Measurements from ENCODE around the gene UNC50.

Gene UNC50

DNA sequence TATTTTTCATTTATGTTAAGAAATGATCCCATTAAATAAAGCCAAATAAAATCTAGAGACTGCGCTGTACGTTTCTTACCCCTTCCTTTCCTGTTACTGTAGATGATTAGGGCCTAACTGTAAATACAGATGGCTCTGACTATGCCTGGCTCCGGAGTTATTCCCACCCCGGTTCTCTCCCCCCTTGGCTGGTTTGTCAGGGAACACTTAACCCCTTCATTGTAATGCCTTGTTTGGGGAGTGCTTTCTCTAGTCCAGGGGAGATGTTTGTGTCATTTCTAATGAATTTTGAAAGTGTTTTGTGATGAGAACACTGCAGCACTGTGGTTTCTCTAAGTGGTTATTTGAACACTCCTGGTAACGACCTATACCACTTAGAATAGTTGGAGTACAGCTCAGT is 8.8 kb downstream of the UNC50 start:
- H3K27ac ChIP-seq (ENCODE audit: low read depth, low read length) = no peak overlapping the region
- no peaks in the 10 kb centered on the region for H3K4me1 ChIP-seq (ENCODE audit: insufficient read depth, low read length)
- H3K4me3 ChIP-seq (ENCODE audit: low read depth in 1 of 2, low read length in 2 of 2) = no peak overlapping the region
- H3K9ac ChIP-seq (ENCODE audit: low read length) = no peak overlapping the region
- peaks cover 42% of the 10 kb centered on the region for H3K36me3 ChIP-seq (ENCODE audit: insufficient read depth, low read length)
- H3K9me3 ChIP-seq (ENCODE audit: low read length) = no peaks in the 10 kb centered on the region
- no peaks in the 10 kb centered on the region for H3K27me3 ChIP-seq (ENCODE audit: control insufficient read depth in 1 of 2, insufficient read depth in 2 of 2, low read length in 2 of 2)

DNA sequence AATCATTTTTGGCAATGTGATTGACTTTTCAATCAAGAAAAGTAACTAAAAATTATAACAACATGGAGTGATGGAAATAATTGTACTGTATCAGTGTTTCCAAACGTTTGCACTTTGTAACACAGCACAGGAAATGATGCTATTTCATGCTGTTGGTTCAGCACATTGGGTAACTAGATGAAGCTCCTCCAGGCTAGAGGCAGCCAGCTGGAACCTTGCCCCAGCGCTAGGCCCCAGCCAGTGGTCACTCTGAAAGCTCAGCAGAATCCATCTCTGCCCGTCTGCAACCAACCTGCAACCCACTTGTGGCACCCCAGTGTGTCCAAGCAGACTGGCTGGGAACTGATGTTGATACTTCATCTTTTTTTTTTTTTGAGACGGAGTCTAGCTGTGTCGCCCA is 15.3 kb downstream of the UNC50 start:
- Histone ChIP-seq H3K9me3 (ENCODE audit: low read length) (no peaks in the 10 kb centered on the region), H3K36me3 (ENCODE audit: insufficient read depth, low read length) (peaks cover 10% of the 10 kb centered on the region), H3K27me3 (ENCODE audit: control insufficient read depth in 1 of 2, insufficient read depth in 2 of 2, low read length in 2 of 2) (no peaks in the 10 kb centered on the region), H3K4me1 (ENCODE audit: insufficient read depth, low read length) (no peaks in the 10 kb centered on the region), H3K27ac (ENCODE audit: low read depth, low read length) (no peak overlapping the region), H3K4me3 (ENCODE audit: low read depth in 1 of 2, low read length in 2 of 2) (no peak overlapping the region), H3K9ac (ENCODE audit: low read length) (no peak overlapping the region)

DNA sequence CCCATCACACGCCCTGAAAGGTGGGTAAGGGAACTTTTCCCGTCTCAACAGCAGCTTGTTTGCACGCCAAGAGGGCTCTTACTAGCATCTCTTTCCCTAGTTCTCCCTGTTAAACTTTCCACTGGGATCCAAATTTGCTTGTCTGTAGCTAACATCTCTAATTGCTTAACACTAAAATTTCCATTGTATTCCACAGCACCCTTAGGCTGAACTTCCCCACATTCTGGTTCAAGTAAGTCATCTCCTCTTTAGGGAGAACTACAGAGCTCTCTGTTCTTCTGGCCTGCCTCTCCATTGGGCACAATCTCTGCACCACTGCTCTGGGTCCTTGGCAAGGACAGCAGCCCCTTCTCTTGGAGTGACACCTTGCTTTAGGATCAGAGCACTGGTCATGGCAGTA is 24.0 kb downstream of the UNC50 start:
- H3K9me3 ChIP-seq (ENCODE audit: low read length) = no peaks in the 10 kb centered on the region
- no peaks in the 10 kb centered on the region for H3K27me3 ChIP-seq (ENCODE audit: control insufficient read depth in 1 of 2, insufficient read depth in 2 of 2, low read length in 2 of 2)
- H3K36me3 ChIP-seq (ENCODE audit: insufficient read depth, low read length) = peaks cover 32% of the 10 kb centered on the region
- no peak overlapping the region for H3K27ac ChIP-seq (ENCODE audit: low read depth, low read length)
- H3K9ac ChIP-seq (ENCODE audit: low read length) = no peak overlapping the region
- no peak overlapping the region for H3K4me3 ChIP-seq (ENCODE audit: low read depth in 1 of 2, low read length in 2 of 2)
- no peaks in the 10 kb centered on the region for H3K4me1 ChIP-seq (ENCODE audit: insufficient read depth, low read length)

DNA sequence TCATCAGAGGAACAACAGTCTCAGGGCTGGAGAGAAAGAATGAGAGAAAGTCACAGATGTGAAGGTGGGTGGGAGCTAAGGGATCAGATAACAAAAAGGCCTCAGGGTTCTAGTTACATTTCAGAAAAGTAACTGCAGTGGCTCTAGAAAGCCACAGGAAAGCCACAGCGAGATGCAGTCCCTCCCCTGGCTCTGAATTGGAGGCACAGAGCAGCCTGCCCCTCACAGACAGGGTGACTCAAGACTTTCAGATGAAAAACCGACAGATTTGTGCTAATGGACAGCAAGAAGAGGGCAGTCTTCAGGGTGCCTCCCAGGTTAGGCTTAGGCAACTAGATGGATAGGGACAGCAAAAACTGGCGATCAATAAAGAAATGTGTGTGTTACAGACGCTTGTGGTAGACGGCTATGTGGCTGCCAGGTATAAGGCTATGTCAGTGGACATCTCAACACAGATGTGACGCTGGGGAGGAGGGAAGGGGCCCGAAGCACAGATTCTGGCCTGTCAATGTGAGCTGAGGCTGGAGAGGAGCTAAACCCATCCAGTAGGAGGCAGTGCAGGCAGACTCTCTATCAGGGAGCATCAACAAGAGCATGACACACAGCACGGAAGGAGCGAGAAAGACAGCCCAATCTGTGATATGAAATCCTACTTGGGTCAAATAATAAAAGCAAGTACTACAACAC is 26.2 kb downstream of the UNC50 start:
- no peaks in the 10 kb centered on the region for H3K27me3 ChIP-seq (ENCODE audit: control insufficient read depth in 1 of 2, insufficient read depth in 2 of 2, low read length in 2 of 2)
- H3K9ac ChIP-seq (ENCODE audit: low read length) = no peak overlapping the region
- H3K4me1 ChIP-seq (ENCODE audit: insufficient read depth, low read length) = no peaks in the 10 kb centered on the region
- H3K4me3 ChIP-seq (ENCODE audit: low read depth in 1 of 2, low read length in 2 of 2) = no peak overlapping the region
- H3K36me3 ChIP-seq (ENCODE audit: insufficient read depth, low read length) = peaks cover 33% of the 10 kb centered on the region
- no peak overlapping the region for H3K27ac ChIP-seq (ENCODE audit: low read depth, low read length)
- no peaks in the 10 kb centered on the region for H3K9me3 ChIP-seq (ENCODE audit: low read length)

DNA sequence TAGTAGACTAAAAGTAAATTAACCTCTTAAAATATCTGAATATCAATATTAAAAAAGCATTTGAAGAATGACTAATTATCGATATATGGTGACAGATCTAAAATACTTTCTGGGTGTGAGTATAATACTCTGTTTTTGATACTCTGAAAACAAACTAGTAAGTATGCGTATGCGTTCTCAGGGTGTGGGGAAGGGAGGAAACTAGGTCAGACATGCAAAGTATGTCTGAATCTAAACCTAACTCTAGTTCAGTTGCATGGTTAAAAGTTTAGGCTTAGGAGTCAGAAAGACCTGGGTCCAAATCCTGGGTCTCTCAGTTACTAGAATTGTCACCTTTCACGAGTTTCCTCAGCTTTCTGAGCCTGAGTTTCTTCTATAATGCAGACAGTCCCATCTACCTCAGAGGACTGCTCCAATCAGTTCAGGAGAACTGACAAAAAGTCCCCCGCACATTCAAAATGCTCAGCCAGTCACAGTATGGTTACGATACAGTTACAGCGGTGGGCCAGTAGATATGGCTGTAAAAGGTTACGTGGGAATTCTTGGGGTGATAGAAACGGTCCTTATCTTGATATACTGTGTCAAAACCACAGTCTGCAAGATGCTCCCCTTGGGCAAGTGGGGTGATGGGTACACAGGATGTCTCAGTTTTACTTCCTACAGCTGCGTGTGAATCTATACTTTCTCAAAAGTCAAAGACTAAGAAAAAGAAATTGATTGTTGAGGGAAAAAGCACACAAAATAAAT is 29.2 kb downstream of the UNC50 start:
- Histone ChIP-seq H3K4me1 (ENCODE audit: insufficient read depth, low read length) (no peaks in the 10 kb centered on the region), H3K36me3 (ENCODE audit: insufficient read depth, low read length) (peaks cover 29% of the 10 kb centered on the region), H3K27ac (ENCODE audit: low read depth, low read length) (no peak overlapping the region), H3K9me3 (ENCODE audit: low read length) (no peaks in the 10 kb centered on the region), H3K4me3 (ENCODE audit: low read depth in 1 of 2, low read length in 2 of 2) (no peak overlapping the region), H3K9ac (ENCODE audit: low read length) (no peak overlapping the region), H3K27me3 (ENCODE audit: control insufficient read depth in 1 of 2, insufficient read depth in 2 of 2, low read length in 2 of 2) (no peaks in the 10 kb centered on the region)

DNA sequence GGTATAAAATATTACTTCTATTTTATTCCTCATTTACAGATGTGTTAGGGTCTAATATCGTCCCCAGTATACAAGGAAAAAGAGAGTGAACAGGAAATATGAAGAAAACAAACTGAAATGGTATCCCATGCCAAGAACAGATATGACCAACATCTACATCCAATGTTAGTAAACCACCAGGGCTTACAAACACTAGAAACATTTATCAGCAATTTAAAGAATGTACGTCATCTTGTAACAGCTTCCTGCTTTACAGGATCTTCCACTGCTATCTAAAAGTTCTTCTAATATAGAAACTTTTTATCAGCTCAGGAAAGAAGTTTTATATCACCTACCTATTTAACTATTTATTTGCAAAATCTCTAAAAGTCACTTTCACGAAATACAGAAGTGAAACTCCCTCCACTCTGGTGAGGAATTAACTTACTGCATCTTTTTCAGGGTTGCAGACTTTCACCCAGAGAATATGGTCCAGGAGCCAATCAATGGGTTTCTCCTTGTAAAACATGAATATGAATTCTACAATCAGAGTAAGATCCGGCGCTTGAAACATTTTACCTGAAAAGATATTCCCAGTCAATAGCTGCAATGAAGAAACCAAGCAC is 35.2 kb downstream of the UNC50 start:
- Histone ChIP-seq H3K27me3 (ENCODE audit: control insufficient read depth in 1 of 2, insufficient read depth in 2 of 2, low read length in 2 of 2) (no peaks in the 10 kb centered on the region), H3K27ac (ENCODE audit: low read depth, low read length) (no peak overlapping the region), H3K9ac (ENCODE audit: low read length) (no peak overlapping the region), H3K36me3 (ENCODE audit: insufficient read depth, low read length) (peaks cover 8% of the 10 kb centered on the region), H3K4me1 (ENCODE audit: insufficient read depth, low read length) (no peaks in the 10 kb centered on the region), H3K4me3 (ENCODE audit: low read depth in 1 of 2, low read length in 2 of 2) (no peak overlapping the region), H3K9me3 (ENCODE audit: low read length) (no peaks in the 10 kb centered on the region)

DNA sequence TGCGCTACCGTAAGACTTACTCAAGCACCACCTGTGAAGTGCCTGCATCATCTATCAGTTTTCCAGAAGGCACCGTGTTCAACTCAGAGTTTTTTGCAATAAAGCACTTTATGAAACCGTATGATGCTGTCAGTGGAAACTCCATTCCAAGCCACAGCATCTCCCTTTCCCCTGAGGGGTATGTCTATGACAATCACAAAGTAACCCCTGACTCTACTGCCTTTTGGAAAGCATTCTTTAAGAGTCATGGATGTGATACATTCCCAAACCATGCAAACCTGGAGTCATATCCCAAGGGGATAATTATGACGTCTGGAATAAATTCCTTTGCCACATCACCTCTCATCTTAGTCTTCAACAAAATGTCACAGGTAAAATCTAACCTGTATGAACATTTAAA is 39.2 kb downstream of the UNC50 start:
- H3K27me3 ChIP-seq (ENCODE audit: control insufficient read depth in 1 of 2, insufficient read depth in 2 of 2, low read length in 2 of 2) = no peaks in the 10 kb centered on the region
- no peak overlapping the region for H3K27ac ChIP-seq (ENCODE audit: low read depth, low read length)
- H3K4me1 ChIP-seq (ENCODE audit: insufficient read depth, low read length) = no peaks in the 10 kb centered on the region
- no peaks in the 10 kb centered on the region for H3K9me3 ChIP-seq (ENCODE audit: low read length)
- H3K9ac ChIP-seq (ENCODE audit: low read length) = no peak overlapping the region
- H3K4me3 ChIP-seq (ENCODE audit: low read depth in 1 of 2, low read length in 2 of 2) = no peak overlapping the region
- no peaks in the 10 kb centered on the region for H3K36me3 ChIP-seq (ENCODE audit: insufficient read depth, low read length)

DNA sequence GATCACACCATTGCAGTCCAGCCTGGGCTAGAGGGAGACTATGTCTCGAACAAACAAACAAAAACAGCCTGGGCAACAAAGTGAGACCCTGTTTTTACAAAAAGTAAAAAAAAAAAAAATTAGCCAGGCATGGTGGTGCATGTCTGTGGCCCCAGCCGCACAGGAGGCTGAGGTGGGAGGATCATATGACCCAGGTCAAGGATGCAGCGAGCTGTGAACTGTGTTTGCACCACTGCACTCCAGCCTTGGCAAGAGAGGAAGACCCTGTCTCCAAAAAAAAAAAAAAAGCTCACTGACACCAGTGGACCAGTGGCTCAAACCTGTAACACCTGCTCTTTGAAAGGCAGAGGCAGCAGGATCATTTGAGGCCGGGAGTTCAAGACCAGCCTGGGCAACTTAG is 40.1 kb downstream of the UNC50 start:
- no peaks in the 10 kb centered on the region for H3K9me3 ChIP-seq (ENCODE audit: low read length)
- no peak overlapping the region for H3K9ac ChIP-seq (ENCODE audit: low read length)
- no peak overlapping the region for H3K27ac ChIP-seq (ENCODE audit: low read depth, low read length)
- no peaks in the 10 kb centered on the region for H3K36me3 ChIP-seq (ENCODE audit: insufficient read depth, low read length)
- no peaks in the 10 kb centered on the region for H3K27me3 ChIP-seq (ENCODE audit: control insufficient read depth in 1 of 2, insufficient read depth in 2 of 2, low read length in 2 of 2)
- no peak overlapping the region for H3K4me3 ChIP-seq (ENCODE audit: low read depth in 1 of 2, low read length in 2 of 2)
- no peaks in the 10 kb centered on the region for H3K4me1 ChIP-seq (ENCODE audit: insufficient read depth, low read length)

DNA sequence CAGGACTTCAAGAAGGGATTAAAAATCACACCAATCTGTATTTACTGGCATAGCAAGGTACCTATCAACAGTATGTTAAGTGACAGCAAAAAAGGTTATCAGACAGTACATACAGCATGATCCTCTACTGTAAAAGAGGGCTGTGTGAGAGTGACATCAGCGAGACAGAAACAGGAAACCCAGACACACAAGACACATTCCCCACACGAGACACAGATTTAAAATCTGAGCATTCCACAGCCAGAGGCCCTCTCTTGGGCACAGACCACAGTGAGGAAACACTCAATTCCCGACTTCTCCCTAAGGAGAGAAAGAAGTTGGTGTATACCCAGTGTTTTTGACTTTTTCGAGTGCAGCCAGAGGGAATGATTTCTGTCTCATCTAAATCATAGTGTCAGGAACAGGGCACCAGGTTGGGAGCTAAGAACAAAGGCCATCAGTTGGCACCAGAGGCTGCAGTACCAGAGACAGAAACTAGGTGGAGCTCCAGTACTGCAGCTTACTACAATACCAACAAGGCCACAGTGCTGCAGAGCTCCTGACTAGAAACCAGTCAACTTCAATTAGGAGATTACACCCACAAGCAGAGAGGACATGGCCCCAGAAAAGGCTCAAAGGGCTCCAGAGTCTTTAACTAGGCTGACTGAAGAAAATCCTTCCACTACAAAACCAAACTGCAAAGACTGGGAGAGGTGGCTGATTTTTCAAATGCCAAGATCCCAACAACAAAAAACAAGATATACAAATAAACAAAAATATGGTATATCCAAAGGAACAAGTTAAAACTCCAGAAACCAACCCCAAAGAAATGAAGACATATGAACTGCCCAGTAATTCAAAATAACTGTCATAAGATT is 41.0 kb downstream of the UNC50 start:
- Histone ChIP-seq H3K4me1 (ENCODE audit: insufficient read depth, low read length) (no peaks in the 10 kb centered on the region), H3K27me3 (ENCODE audit: control insufficient read depth in 1 of 2, insufficient read depth in 2 of 2, low read length in 2 of 2) (no peaks in the 10 kb centered on the region), H3K9ac (ENCODE audit: low read length) (no peak overlapping the region), H3K27ac (ENCODE audit: low read depth, low read length) (no peak overlapping the region), H3K9me3 (ENCODE audit: low read length) (no peaks in the 10 kb centered on the region), H3K36me3 (ENCODE audit: insufficient read depth, low read length) (no peaks in the 10 kb centered on the region), H3K4me3 (ENCODE audit: low read depth in 1 of 2, low read length in 2 of 2) (no peak overlapping the region)

DNA sequence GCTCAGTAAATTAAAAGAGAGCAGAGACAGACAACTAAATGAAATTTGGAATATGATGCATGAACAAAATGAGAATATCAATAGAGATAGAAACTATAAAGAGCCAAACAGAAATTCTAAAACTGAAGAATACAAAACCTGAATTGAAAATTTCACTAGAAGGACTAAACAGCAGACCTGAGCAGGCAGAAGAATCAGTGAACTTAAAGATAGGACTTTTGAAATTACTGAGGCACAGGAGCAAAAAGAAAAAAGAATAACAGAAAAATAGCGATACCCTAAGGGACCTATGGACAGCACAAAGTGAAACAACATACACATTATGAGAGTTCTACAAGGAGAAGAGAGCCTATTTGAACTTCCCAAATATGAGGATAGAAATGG is 41.6 kb downstream of the UNC50 start:
- H3K9me3 ChIP-seq (ENCODE audit: low read length) = no peaks in the 10 kb centered on the region
- no peaks in the 10 kb centered on the region for H3K36me3 ChIP-seq (ENCODE audit: insufficient read depth, low read length)
- H3K27ac ChIP-seq (ENCODE audit: low read depth, low read length) = no peak overlapping the region
- no peak overlapping the region for H3K4me3 ChIP-seq (ENCODE audit: low read depth in 1 of 2, low read length in 2 of 2)
- no peaks in the 10 kb centered on the region for H3K4me1 ChIP-seq (ENCODE audit: insufficient read depth, low read length)
- H3K9ac ChIP-seq (ENCODE audit: low read length) = no peak overlapping the region
- no peaks in the 10 kb centered on the region for H3K27me3 ChIP-seq (ENCODE audit: control insufficient read depth in 1 of 2, insufficient read depth in 2 of 2, low read length in 2 of 2)

DNA sequence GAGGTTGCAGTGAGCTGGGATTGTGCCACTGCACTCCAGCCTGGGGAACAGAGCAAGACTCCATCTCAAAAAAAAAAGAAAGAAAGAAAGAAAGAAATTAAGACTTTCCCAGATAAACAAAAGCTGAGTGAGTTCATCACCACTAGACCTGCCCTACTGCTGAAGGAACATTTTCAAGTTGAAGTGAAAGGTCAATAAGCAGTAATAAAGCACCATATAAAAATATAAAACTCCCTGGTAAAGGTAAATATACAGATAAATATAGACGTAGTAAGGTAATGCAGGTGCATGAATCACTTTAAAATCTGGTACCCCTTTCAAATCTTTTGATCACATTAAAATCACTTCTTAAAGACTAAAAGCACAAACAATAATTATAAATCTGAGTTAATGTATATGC is 42.6 kb downstream of the UNC50 start:
- Histone ChIP-seq H3K27me3 (ENCODE audit: control insufficient read depth in 1 of 2, insufficient read depth in 2 of 2, low read length in 2 of 2) (no peaks in the 10 kb centered on the region), H3K36me3 (ENCODE audit: insufficient read depth, low read length) (no peaks in the 10 kb centered on the region), H3K9me3 (ENCODE audit: low read length) (no peaks in the 10 kb centered on the region), H3K9ac (ENCODE audit: low read length) (no peak overlapping the region), H3K4me1 (ENCODE audit: insufficient read depth, low read length) (no peaks in the 10 kb centered on the region), H3K4me3 (ENCODE audit: low read depth in 1 of 2, low read length in 2 of 2) (no peak overlapping the region), H3K27ac (ENCODE audit: low read depth, low read length) (no peak overlapping the region)

All from muscle layer of colon (tissue), 2 donors.